Measurements from ENCODE around the gene EGLN3. TPM values are rescaled to one million over a fixed set of nuclear protein-coding genes. Genes with fewer than 3 reads are reported as not detected.
"Not testable (repeated sequence)": the region's sequence is repeated elsewhere in the genome, so short reads cannot be mapped to it uniquely, and the experiment has no call there.

Gene EGLN3
- total RNA-seq, 1 donor from 2014 or later, result 51.5 TPM

DNA sequence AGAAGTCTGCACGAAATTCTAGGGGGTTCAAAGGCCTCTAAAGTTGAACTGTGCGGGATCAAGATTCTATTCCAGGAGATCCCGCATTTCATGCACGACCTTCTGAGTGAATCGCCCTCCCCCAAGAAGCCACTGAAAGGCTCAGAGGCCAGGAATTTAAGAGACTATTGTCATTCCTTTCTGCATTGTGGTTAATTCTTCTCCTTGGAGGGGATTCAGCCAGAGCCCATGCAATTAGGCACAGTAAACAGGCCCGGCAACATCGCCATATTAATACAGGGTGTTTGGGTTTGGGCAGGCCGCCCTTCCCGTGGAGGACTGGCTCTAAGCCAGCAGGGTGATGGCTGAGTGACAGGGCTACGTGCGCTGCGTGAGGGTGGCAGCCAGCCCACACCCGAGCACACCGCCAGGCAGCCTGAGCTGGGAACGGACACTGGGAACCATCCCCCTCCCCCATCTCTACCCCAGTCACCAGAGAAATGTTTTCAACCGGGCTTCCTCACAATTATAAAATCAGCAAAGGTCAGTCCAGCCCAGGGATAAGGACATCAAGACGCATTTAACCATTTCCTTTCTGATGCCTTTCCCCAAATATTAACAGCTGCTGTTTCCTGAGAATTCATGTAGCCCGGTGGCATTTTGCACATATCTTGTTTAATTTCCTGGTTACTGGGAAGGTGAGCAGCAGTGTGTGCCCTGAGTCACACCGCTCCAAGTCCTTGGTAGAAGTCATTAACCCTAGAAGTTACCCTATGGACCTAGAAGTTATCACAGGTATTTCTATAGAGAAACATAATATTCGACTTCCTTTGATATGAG is 12.5 kb downstream of the EGLN3 start:
- DNase-seq (ENCODE audit: low spot score), result peak; percentile 86

DNA sequence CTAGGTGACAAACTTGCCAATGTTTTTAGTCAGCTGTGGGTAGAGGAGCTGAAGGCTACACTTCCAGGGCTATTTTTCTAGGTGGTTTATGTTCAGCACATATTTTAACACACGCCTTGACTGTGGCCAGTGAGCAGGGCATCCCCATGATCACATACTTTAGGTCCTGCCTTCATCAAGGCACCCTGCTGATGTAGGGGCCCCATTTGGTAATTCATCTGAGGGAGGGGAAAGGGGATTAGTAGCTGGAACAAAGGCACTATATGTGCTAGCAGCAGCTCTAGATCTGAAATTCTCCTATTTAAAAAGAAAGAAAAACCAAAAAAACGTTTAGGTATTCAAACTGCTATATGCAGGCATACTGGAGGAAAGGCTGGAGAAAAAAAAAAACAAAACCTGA is 14.5 kb downstream of the EGLN3 start:
- DNase-seq (ENCODE audit: low spot score), result no peak

DNA sequence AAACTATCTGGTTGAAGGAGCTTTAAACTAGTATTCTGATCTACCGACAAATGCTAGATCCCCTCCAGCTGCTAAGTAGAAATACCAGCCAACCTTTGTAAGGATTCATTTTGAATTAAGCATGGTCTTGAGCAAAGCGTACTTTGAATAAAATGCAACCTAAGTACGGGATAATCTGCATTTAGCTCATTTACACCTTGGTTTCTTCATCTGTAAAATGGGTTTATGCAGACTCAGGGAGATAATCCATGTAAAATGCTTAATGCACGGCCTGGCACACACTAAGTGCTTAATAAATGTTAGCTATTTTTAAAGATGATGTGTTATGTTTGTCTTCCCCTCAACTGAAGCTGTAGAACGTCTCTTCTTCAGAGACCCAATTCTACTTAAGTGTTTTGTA is 15.9 kb downstream of the EGLN3 start:
- no peak for DNase-seq (ENCODE audit: low spot score)

DNA sequence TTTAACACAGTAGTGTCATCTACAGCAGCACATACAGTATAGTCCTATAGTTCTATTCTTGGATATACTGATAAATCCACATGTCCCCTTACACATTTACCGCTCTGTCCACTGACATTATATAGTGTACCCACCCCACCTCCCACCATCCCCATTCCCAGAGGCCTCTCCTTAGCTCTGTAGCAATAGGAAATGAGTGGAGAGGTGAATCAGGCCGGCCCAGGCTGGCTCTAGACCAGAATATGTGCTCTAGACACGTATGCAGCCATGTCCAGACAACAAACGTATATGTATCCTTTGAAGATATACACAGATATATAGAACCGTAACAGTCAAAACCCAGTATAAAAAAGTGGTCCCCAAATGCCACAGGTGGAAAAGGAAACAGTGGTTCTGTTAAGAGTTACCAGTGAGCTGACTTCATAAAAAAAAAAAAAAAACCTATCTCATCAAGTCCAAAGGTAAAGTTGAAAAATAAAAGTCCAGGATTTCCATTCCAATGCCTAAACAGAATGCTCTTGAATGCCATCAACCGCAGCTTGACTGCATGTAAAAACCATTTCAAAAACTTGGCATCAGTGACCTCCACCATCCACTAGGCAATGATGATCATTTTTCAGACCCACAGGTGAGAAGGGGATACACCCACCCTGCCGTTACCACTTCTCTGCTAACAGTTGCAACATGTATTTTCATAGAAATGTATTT is 16.7 kb downstream of the EGLN3 start:
- no peak for DNase-seq (ENCODE audit: low spot score)

DNA sequence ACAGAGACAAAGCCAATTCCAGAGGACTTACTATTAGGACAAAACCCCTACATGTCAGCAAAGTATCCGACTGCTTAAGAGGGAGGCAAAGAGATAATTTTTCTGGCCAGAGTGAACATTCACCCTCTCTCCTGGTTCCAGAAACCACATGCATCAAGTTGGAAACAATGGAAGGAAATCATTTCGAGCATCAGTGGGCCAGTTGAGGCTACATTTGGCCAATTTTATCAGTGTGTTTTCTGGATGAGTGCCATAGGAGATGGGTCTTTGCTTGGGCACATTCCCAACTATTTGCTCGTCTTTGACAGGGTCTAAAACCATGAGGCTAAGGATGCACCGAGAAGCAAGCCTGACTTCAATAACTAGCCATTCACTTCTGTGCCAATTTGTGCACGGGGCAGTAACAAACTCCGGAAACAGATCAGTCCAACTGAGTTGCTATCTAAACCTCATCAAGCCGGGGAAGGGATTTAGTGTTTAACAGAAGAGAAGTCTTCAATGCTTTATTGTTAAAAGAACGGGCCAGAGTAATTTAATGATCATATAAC is 17.4 kb downstream of the EGLN3 start:
- DNase-seq (ENCODE audit: low spot score), result no peak

DNA sequence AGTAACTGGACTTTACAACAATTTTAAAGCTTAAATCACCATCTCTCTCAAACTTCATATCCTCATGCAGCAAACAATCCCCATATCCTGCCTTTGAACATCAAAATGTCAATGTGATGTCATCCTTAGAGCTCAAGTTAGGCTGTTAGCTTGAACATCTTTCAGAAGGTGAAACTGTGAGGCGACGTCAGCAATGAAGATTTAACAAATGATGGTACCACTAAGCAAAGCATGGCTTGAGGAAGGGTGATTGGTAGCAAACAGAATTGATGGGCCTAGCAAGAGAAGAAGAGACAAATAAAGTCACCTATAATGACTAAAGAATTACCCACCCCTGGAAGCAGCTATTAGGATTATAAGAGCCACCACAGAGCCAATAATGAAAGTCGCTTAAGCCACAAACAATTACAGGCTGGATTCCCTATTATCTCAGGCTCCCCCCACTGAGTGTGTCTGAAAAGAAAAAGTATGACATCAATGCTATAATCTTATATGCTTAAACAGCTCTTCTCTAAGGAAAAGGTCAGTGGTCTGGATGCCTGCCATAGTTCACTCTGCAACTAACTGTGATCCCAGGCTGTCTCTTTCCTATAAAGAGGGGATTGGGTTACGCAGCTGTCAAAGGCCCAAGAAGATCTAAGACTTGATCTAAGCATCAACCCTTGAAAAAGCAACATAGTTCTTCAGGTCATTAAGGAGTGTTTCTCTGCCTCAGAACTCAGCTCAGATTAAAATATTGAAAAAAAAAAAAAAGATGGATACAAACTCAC is 18.1 kb downstream of the EGLN3 start:
- DNase-seq (ENCODE audit: low spot score), result no peak

DNA sequence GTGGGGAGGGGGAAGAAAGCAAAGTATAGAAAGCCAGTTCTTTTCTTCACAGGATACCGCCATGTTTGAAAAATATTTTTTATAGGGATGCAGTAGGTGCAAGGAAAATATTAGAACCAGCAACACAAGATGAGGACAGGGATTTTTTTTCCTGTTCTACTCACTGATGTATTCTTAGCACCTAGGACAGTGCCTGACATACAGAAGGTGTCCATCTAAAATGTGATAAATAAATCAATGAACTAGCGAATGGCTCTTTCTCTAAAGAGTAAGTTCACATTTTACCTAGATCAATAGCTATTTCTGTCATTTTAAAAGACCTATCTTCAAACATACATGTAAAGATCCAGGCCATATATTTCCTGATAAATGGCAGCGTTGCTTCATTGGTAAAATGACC is 18.8 kb downstream of the EGLN3 start:
- no peak for DNase-seq (ENCODE audit: low spot score)

DNA sequence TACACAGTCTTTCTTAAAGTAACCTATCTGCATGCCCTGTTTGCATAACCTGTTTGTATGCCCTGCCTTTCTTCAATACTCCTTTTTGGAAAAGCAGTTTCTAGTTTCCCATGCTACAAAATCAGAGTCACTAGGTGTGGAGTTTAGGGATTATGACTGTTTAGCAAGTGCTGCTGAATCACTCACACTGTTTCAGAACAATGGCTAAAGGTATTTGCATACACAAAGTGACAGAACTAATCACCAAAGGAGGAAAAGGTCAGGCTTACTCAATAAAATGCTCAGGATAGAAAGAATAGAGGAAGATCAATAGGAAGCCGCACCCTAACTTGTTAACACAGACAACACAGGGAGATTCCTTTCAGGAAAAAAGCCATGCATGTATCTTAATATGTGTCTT is 19.4 kb downstream of the EGLN3 start:
- no peak for DNase-seq (ENCODE audit: low spot score)

DNA sequence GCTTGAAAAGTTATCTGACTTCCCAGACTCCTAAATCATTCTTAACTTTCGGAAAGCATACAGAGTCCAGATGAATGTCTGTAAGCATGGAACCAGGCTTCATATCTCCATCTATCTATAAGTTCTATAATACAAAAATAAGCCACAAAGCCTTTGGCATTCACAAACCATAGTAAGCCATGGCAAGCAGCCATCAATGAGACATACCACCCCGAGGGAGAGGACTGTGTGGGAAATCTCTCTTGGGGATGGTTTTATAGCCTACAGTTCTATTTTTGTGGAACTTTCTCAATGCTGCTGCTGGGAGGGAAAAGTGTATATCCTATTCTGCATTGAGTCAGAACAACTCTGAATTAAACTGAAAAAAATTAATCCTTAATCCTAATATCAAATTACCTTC is 20.4 kb downstream of the EGLN3 start:
- no peak for DNase-seq (ENCODE audit: low spot score)

DNA sequence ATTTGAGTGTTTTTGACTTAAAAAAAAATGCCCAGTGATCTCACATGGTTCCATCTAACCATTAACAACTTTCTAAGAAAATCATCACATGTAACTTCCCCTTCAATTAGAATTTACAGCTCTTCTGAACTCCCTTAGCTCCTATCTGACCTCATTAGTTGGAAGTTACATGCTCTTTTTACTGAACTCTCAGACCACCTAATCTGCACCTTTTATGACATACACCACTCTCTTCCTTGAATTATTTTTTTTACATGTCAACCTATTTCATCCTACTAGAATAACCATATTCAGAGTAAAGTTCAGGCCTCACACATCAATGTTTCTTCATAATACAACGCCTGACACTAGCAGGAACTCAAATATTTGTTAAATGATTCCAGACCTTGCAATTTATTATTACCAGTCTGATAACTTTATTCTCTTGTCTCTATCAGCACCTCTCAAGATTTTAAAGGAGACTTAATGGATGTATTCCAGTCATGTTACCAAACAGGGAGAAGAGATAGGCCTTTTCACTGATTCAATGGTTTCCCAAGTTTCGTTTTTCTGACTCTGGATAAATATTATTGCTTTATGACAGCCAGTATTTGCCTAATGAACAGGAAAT is 21.0 kb downstream of the EGLN3 start:
- DNase-seq (ENCODE audit: low spot score), result no peak

DNA sequence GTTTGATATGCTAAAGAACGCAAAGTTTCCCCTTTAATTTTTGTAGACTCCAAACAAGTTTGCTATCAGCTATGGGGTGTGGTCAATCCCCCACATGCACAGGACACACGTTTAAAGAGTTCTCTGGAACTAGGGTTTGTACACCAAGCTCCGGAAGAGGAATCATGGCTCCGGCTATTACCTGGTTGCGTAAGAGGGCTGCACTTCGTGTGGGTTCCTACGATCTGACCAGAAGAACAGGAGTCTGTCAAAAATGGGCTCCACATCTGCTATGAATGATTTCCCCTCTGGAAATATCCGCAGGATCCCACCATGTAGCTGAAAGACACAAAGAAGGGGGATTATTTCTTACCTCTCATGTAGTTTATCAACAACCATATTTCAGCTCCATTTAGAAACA is 22.0 kb downstream of the EGLN3 start:
- DNase-seq (ENCODE audit: low spot score), result no peak

DNA sequence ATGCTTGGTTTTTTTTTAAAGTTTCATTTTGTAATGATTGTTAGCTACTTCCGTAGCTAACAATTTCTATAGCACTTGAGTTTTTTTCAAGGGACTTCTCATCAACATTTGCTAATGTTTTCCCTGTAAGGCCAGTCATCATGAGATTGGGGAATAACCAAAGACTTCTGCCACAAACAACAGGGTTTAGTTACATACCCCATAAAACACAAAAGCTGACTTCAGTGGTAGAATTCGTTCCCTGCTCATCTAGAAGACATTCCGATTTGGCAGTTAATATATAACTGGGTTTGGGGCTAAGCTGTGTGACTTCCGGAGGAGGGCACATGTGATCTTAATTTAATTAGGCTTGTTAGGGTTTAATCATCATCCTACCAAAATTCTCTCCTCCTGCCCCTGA is 22.9 kb downstream of the EGLN3 start:
- DNase-seq (ENCODE audit: low spot score), result no peak

DNA sequence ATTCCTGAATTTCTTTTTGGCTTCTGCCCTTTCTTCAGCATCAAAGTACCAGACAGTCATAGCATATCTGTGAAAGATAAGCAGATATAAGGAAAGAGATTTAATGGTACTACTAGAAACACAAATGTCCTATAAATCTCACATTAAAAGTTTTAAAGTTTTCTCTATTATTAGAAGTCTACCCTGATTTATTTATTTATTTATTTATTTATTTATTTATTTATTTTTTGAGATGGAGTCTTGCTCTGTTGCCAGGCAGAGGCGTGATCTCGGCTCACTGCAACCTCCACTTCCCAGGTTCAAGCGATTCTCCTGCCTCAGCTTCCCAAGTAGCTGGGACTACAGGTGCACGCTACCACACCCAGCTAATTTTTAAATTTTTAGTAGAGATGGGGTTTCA is 23.9 kb downstream of the EGLN3 start:
- DNase-seq (ENCODE audit: low spot score), result not testable (repeated sequence)

DNA sequence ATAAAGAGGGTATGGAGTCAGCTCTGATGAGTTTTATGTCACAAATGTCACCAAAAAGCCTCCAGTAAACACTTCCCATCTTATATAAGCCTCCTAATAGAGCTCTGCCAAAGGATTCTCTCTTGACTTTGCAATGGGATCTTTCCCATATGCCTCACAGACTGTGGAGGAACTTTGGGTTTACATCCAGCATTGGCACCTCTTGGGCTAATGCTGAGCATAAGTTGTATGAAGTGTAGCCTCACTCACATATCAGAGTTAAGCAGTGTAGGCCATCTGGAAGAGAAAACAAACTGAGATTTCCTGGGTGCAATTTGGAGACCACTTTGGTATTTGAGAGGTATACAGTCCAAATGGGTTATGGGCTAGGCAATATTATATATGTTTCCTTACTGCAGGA is 24.9 kb downstream of the EGLN3 start:
- DNase-seq (ENCODE audit: low spot score), result no peak

DNA sequence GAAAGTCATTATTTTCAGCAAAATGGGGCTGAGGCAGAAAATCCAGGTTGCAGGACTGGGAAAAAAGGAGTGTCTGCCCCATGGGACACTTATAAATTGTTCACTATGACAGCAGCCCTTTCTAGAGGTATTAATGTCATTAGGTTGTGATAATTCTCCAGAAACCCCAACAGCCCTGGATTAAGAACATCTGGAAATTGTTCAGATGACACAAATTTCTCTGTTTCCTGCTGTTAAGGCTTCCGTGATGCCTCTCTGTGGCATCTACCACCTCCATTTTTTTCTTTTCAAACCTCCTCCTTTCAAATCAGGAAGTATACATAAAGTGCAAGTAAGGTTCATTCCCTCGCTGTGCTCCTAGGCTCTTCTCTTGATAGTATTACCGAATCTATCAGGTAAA is 25.6 kb downstream of the EGLN3 start:
- DNase-seq (ENCODE audit: low spot score), result no peak

DNA sequence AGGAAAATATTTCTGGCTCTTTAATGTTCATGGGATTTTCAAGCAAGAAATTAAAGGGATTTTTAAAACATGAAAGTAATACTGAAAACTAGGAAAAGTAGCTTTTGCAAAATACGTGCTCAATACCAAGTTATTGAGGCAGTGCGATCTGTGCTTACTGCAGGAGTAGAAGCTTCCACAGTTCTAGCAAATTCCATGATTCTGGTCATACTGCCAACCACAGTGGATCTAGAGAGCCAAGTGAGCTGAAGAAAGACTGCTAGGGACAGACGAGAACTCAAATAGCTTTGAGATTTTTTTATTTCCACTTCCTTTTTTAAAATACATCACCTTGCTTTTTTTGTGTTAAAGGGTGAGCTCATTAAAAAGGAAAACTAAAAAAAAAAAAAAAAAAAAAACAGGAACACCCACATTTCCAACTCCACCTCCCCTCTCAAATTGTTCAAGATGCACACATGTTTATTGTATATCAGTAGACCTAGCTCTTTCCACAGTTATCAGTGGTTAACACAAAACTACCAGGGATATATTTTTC is 26.2 kb downstream of the EGLN3 start:
- DNase-seq (ENCODE audit: low spot score), result no peak

DNA sequence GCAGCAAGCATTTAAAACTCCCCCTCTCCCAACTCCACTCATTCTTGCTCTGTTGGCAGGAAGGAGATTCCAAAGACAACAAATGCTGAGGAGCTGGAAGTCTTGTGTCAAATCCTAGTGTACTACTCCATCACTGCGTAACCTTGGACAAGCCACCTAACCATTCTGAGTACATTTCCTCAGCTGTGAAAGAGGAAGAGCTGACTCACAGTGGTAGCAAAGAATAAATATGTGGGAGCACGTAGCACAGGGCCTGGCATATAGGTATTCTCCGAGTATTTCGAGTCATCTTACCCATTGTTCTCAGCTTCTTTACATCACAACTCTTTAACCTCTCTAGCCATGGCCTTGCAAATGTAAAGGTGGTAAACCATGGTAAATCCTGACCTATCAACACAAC is 28.7 kb downstream of the EGLN3 start:
- DNase-seq (ENCODE audit: low spot score), result no peak

DNA sequence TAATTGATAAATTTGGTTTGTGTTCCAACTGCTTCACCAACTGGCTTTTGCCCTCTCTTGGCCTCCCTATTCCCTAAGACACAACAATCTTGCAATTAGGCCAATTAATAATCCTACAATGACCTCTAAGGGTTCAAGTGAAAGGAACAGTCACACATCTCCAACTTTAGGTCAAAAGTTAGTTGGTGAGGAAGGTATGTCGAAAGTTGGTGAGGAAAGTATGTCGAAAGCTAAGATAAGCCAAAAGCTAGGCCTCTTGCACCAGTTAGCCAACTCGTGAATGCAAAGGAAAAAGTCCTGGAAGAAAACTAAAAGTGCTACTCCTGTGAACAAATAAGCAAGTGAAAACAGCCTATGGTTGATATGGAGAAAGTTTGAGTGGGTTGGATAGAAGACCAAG is 32.6 kb downstream of the EGLN3 start:
- DNase-seq (ENCODE audit: low spot score), result no peak

DNA sequence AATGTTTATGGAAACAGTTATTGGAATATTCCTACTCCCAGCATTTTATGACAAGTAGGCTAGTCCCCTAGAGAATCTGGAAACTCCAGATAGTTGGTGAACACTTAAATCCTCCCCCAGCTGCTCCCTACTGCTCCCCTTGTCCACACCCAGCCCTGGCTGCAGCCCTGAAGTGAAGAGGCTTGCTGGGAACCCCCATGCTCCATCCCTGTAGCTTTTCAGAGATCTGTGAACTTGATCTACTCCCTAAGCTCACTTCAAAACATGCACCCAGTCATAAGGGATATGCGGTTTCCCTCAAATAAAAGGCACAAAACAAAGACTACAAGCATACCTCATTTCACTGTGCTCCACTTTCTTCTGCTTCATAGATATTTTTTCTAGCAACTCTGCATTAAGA is 33.2 kb downstream of the EGLN3 start:
- DNase-seq (ENCODE audit: low spot score), result no peak

DNA sequence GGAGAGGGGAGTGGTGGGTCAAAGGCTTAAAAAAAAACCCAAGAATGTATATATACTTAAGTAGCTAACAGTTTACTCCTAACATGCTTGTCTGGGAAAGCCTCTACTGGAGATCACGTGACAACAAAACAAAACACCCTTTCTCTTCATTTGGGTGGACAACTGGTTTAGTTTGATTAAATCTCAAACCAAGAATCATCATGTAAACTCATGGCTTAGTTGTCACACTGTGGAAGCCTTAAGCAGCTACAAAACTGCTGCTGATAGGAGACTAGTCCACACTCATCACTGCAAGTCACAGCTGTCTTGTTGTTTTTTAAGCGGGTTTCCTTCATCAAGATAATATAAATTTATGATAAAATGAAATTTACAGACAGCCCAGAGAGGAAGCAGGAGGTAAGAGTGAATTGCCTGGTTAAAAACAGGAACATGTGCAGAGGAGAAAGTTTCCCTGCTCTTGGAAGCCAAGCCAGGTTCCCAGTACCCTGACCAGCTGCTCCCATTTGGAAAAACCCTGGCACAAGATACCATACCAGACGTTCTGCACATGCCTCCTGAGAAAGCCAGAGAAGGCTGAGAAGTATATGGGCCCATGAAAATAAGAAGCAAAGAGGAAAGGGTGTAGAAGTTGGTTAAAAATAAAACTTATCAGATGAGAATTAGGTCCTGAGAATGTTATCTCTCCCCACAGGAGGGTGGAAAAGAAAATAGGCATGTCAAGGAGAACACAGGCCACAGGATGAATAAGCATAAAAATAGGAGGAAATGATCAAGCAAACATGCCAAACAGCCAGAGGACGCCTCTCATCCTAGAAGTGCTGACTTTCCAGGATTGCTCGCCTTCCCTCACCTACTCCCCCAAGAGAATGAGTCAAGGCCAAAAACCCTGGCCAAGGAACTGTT is 34.0 kb downstream of the EGLN3 start:
- no peak for DNase-seq (ENCODE audit: low spot score)

DNA sequence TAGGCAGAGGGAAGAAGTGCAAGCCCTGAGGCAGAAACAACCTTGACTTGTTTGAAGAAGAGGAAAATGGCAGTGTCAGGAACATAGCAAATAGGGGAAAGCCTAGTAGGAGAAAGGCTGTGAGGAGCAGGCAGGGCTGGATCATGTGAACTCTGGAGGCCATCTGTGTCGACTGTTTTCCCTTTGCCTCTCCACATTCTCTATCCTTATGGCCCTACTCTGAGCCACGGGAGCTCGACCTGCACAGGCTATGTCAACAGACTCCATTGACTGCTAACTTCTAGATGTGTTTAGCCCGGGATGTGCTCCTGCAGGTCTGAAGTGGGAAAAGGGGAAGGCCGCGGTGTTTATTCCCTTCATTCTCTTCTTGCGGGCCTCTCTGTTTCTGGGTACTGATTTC is 35.2 kb downstream of the EGLN3 start:
- DNase-seq (ENCODE audit: low spot score), result no peak

Data from mucosa of gallbladder (tissue), 1 donor.